IPS-NIHi7 (cell line): Measurements from ENCODE around the gene ZSCAN30.

ENCODE experiments used
- DNase-seq: peaks from one replicate; pipeline ENCODE4 v3.0.0; 2012; ENCODE audit warnings: mixed read lengths; ENCODE audit errors: extremely low spot score

Gene ZSCAN30

GRCh38 chr18:35282353-35282752 lies 7.7 kb downstream of the ZSCAN30 start:
- DNase-seq, result no peak

GRCh38 chr18:35278969-35279368 lies 11.1 kb downstream of the ZSCAN30 start:
- DNase-seq, result no peak

- DNase-seq, result no peak
Measured at GRCh38 chr18:35278085-35278484, 11.9 kb downstream of the ZSCAN30 start.

- no peak for DNase-seq
Measured at GRCh38 chr18:35277633-35278032, 12.4 kb downstream of the ZSCAN30 start.

GRCh38 chr18:35276267-35276666 lies 13.8 kb downstream of the ZSCAN30 start:
- DNase-seq, result no peak

- no peak for DNase-seq
Measured at GRCh38 chr18:35271656-35272055, 18.4 kb downstream of the ZSCAN30 start.

- no peak for DNase-seq
Measured at GRCh38 chr18:35268821-35269220, 21.2 kb downstream of the ZSCAN30 start.

GRCh38 chr18:35267809-35268208 lies 22.2 kb downstream of the ZSCAN30 start:
- no peak for DNase-seq

GRCh38 chr18:35267161-35267651 lies 22.8 kb downstream of the ZSCAN30 start:
- peak; percentile 68 for DNase-seq

GRCh38 chr18:35264409-35264808 lies 25.6 kb downstream of the ZSCAN30 start:
- DNase-seq, result no peak

GRCh38 chr18:35256947-35257346 lies 33.1 kb downstream of the ZSCAN30 start:
- no peak for DNase-seq

- DNase-seq, result no peak
Measured at GRCh38 chr18:35253655-35254287, 36.3 kb downstream of the ZSCAN30 start.

GRCh38 chr18:35252466-35252865 lies 37.6 kb downstream of the ZSCAN30 start:
- DNase-seq, result no peak

GRCh38 chr18:35248429-35248828 lies 41.6 kb downstream of the ZSCAN30 start:
- DNase-seq, result no peak

GRCh38 chr18:35247412-35248249 lies 42.4 kb downstream of the ZSCAN30 start:
- no peak for DNase-seq

GRCh38 chr18:35246831-35247230 lies 43.2 kb downstream of the ZSCAN30 start:
- DNase-seq, result no peak

- no peak for DNase-seq
Measured at GRCh38 chr18:35245719-35246317, 44.2 kb downstream of the ZSCAN30 start.

GRCh38 chr18:35244671-35245070 lies 45.4 kb downstream of the ZSCAN30 start:
- no peak for DNase-seq

GRCh38 chr18:35242426-35242825 lies 47.6 kb downstream of the ZSCAN30 start:
- DNase-seq, result no peak

- no peak for DNase-seq
Measured at GRCh38 chr18:35241448-35241804, 48.6 kb downstream of the ZSCAN30 start.

- peak; percentile 99 for DNase-seq
Measured at GRCh38 chr18:35240664-35241447, 49.2 kb downstream of the ZSCAN30 start, which contains the start of gene ZNF397. Gene ZNF397, plus strand, starts transcription at chr18:35241034. Its CDS starts 1,437 bp downstream, at chr18:35242471.

- no peak for DNase-seq
Measured at GRCh38 chr18:35239314-35239713, 50.7 kb downstream of the ZSCAN30 start.
